IMR-90 (cell line): ENCODE data around the gene SMLR1. TPM values are rescaled to one million over a fixed set of nuclear protein-coding genes. Genes with fewer than 3 reads are reported as not detected.

Source experiments
- ATAC-seq: fragments of 200-7000 bp; cut with Tn5 transposase; 2 replicates; pipeline ENCODE4 v1.9.1; 2020; ENCODE audit warnings: low read depth, mild to moderate bottlenecking, moderate library complexity
- BruUV-seq: library from RNA; stranded (reverse); fragments of 400-500 nt; replicated peaks from 2 replicates; lab custom pipeline; 2021; lab: Mats Ljungman, UMichigan
- CTCF ChIA-PET: fragments of 300-600 bp; formaldehyde crosslinking; extraction: SDS; loops from one replicate; lab custom pipeline; 2021; ENCODE audit warnings: antibody characterized with exemption; lab: Yijun Ruan, JAX
- POLR2A ChIA-PET: fragments of 300-600 bp; sonication (Branson Sonifier 250); formaldehyde crosslinking; loops from one replicate; lab custom pipeline; 2022; ENCODE audit warnings: antibody characterized with exemption; ENCODE audit not compliant: unreplicated experiment; lab: Charles Lee
- DNase-seq: peaks from one replicate; pipeline ENCODE4 v3.0.0; 2013
- H2AFZ ChIP-seq: replicated peaks from 2 replicates; pipeline ENCODE3; 2013; ENCODE audit warnings: low read length, mild to moderate bottlenecking; ENCODE audit not compliant: poor library complexity
- H2AK5ac ChIP-seq: 2 replicates; pipeline ENCODE4 v1.6.1; 2013; ENCODE audit warnings: low read depth, low read length, inconsistent platforms
- H2AK9ac ChIP-seq: replicated peaks from 2 replicates; pipeline ENCODE3; 2013; ENCODE audit warnings: mild to moderate bottlenecking, low read depth, low read length, moderate library complexity; ENCODE audit not compliant: poor library complexity
- H2BK120ac ChIP-seq: 2 replicates; pipeline ENCODE4 v1.6.1; 2013; ENCODE audit warnings: low read depth, low read length, inconsistent platforms
- H2BK15ac ChIP-seq: 3 replicates; pipeline ENCODE4 v1.6.1; 2013; ENCODE audit warnings: low read depth, low read length, inconsistent platforms
- H2BK20ac ChIP-seq: 2 replicates; pipeline ENCODE4 v1.6.1; 2013; ENCODE audit warnings: low read depth, mild to moderate bottlenecking, inconsistent platforms, low read length, moderate library complexity
- H2BK5ac ChIP-seq: 2 replicates; pipeline ENCODE4 v1.6.1; 2013; ENCODE audit warnings: mild to moderate bottlenecking, low read depth, low read length, inconsistent platforms; ENCODE audit not compliant: poor library complexity, severe bottlenecking
- H3K14ac ChIP-seq: replicated peaks from 2 replicates; pipeline ENCODE4 v1.6.1; 2013; ENCODE audit warnings: low read depth, low read length, inconsistent platforms
- H3K18ac ChIP-seq: 2 replicates; pipeline ENCODE4 v1.6.1; 2013; ENCODE audit warnings: low read depth, low read length, control low read depth
- H3K23ac ChIP-seq: 2 replicates; pipeline ENCODE4 v1.6.1; 2013; ENCODE audit warnings: low read depth, low read length, inconsistent platforms
- H3K27ac ChIP-seq: 2 replicates; pipeline ENCODE4 v1.5.1; 2013; ENCODE audit warnings: mild to moderate bottlenecking, control low read depth, low read length; ENCODE audit not compliant: insufficient read depth
- H3K27me3 ChIP-seq: 2 replicates; pipeline ENCODE4 v1.6.1; 2013; ENCODE audit warnings: low read length; ENCODE audit not compliant: control insufficient read depth, insufficient read depth
- H3K36me3 ChIP-seq: 2 replicates; pipeline ENCODE4 v1.6.1; 2013; ENCODE audit warnings: low read length, mixed read lengths; ENCODE audit not compliant: control insufficient read depth, insufficient read depth
- H3K4ac ChIP-seq: 2 replicates; pipeline ENCODE4 v1.6.1; 2013; ENCODE audit warnings: low read depth, low read length, inconsistent platforms
- H3K4me1 ChIP-seq: 2 replicates; pipeline ENCODE4 v1.6.1; 2013; ENCODE audit warnings: low read length, mixed read lengths; ENCODE audit not compliant: control insufficient read depth, insufficient read depth
- H3K4me2 ChIP-seq: 2 replicates; pipeline ENCODE4 v1.6.1; 2013; ENCODE audit warnings: low read depth, mild to moderate bottlenecking, control low read depth, low read length, moderate library complexity
- H3K4me3 ChIP-seq: 2 replicates; pipeline ENCODE4 v1.5.1; 2013; ENCODE audit warnings: low read depth, mild to moderate bottlenecking, control low read depth, low read length, moderate library complexity; ENCODE audit not compliant: insufficient read depth
- H3K56ac ChIP-seq: 2 replicates; pipeline ENCODE4 v1.6.1; 2013; ENCODE audit warnings: low read length, inconsistent platforms; ENCODE audit not compliant: insufficient read depth; ENCODE audit errors: extremely low read depth
- H3K79me1 ChIP-seq, 2 experiments: 2 replicates each; pipeline ENCODE4 v1.6.1; 2013; ENCODE audit warnings: low read length in 2 of 2, inconsistent platforms in 1 of 2, low read depth in 1 of 2
- H3K9ac ChIP-seq: 2 replicates; pipeline ENCODE4 v1.6.1; 2013; ENCODE audit warnings: low read depth, low read length, control low read depth
- H3K9me1 ChIP-seq: 2 replicates; pipeline ENCODE4 v1.6.1; 2013; ENCODE audit warnings: low read length, inconsistent platforms; ENCODE audit not compliant: insufficient read depth
- H3K9me3 ChIP-seq: 2 replicates; pipeline ENCODE4 v1.6.1; 2013; ENCODE audit warnings: low read length; ENCODE audit not compliant: control insufficient read depth, insufficient read depth
- H4K20me1 ChIP-seq: 2 replicates; pipeline ENCODE4 v1.6.1; 2013; ENCODE audit warnings: low read length, inconsistent platforms; ENCODE audit not compliant: insufficient read depth
- H4K5ac ChIP-seq: 2 replicates; pipeline ENCODE4 v1.6.1; 2013; ENCODE audit warnings: mild to moderate bottlenecking, low read depth, low read length, control low read depth
- H4K8ac ChIP-seq, 2 experiments: 2 replicates each; pipeline ENCODE4 v1.6.1; 2013; ENCODE audit warnings: low read depth in 2 of 2, low read length in 2 of 2, control low read depth in 1 of 2, inconsistent platforms in 1 of 2
- H4K91ac ChIP-seq: 2 replicates; pipeline ENCODE4 v1.6.1; 2013; ENCODE audit warnings: low read depth, low read length, inconsistent platforms; ENCODE audit not compliant: insufficient read depth
- CEBPB ChIP-seq: IDR thresholded peaks from 2 replicates; pipeline ENCODE4 v1.6.1; 2012; ENCODE audit warnings: low read depth, low read length, improper control_type of control experiment
- CHD1 ChIP-seq: IDR thresholded peaks from 2 replicates; pipeline ENCODE4 v1.6.1; 2012; ENCODE audit warnings: low read depth, low read length, improper control_type of control experiment
- CTCF ChIP-seq: conservative IDR thresholded peaks from 2 replicates; pipeline ENCODE4 v1.5.1; 2012; ENCODE audit warnings: mild to moderate bottlenecking, low read depth, low read length, improper control_type of control experiment
- ELK1 ChIP-seq: fragments of 150-350 bp; IDR thresholded peaks from 2 replicates; pipeline ENCODE4 v1.6.1; 2016; ENCODE audit warnings: low read depth, mild to moderate bottlenecking, low read length, moderate library complexity, borderline replicate concordance
- NFE2L2 ChIP-seq: fragments of 150-350 bp; IDR thresholded peaks from 2 replicates; pipeline ENCODE4 v1.6.1; 2016; ENCODE audit warnings: low read depth, mild to moderate bottlenecking, low read length
- POLR2A ChIP-seq: IDR thresholded peaks from 2 replicates; pipeline ENCODE4 v1.6.1; 2012; ENCODE audit warnings: mild to moderate bottlenecking, low read depth, low read length
- RAD21 ChIP-seq: IDR thresholded peaks from 2 replicates; pipeline ENCODE4 v1.6.1; 2012; ENCODE audit warnings: low read length, improper control_type of control experiment
- RFX5 ChIP-seq: IDR thresholded peaks from 2 replicates; pipeline ENCODE4 v1.8.0; 2012; ENCODE audit warnings: low read depth, mild to moderate bottlenecking, low read length, moderate library complexity
- SMC3 ChIP-seq: fragments of 150-350 bp; IDR thresholded peaks from 2 replicates; pipeline ENCODE4 v1.6.1; 2016; ENCODE audit warnings: low read depth, mild to moderate bottlenecking, antibody characterized with exemption, low read length, moderate library complexity
- WGBS, 2 experiments: methylation state at CpG; one replicate each; pipeline versions ENCODE4 v1.1.5 to v1.1.7; 2013; ENCODE audit warnings: missing lambda C conversion rate in 2 of 2; ENCODE audit not compliant: insufficient read length in 1 of 2; ENCODE audit errors: extremely low coverage in 2 of 2; 5-methylcytosine and 5-hydroxymethylcytosine counted together
- dilution Hi-C: fragments of 300-500 bp; cut with HindIII; formaldehyde crosslinking; loops from one replicate; pipeline ENCODE4 v1.14.3; 2018; ENCODE audit warnings: low sequenced_read_pairs; ENCODE audit not compliant: unreplicated experiment
- in situ Hi-C: fragments of 300-500 bp; cut with MboI; formaldehyde crosslinking; loops from 3 replicates; pipeline ENCODE4 v1.14.3; 2019; ENCODE audit warnings: low sequenced_read_pairs, inconsistent platforms, mixed read lengths
- intact Hi-C: fragments of 100-400 bp; cut with micrococcal nuclease; formaldehyde crosslinking; loops from 2 replicates; pipeline ENCODE4 v1.10.0; 2022
- polyA plus RNA-seq, 3 experiments: library from polyadenylated mRNA; depleted of rRNA; stranded (reverse); fragments of >200 nt; gene quantifications; 2 replicates each; pipeline ENCODE4 v1.2.3, GENCODE V29; 2012; ENCODE audit warnings: low replicate concordance in 1 of 3
- total RNA-seq: library from RNA; depleted of rRNA; stranded (reverse); fragments of >200 nt; gene quantifications from 2 replicates; pipeline ENCODE4 v1.2.3, GENCODE V29; 2012

The SMLR1 gene
- total and polyA plus RNA-seq, 2 of the 4 experiments (the other 2 are of a cell fraction), result not detected

- Histone ChIP-seq H3K4me3 (no peak overlapping the region), H3K9ac (no peak overlapping the region), H3K36me3 (no peaks in the 10 kb centered on the region), H4K20me1 (no peaks in the 10 kb centered on the region), H3K56ac (no peak overlapping the region), H2BK20ac (no peak overlapping the region), H3K27me3 (no peaks in the 10 kb centered on the region), H2BK15ac (no peak overlapping the region), H3K4me2 (no peak overlapping the region), H3K9me3 (no peaks in the 10 kb centered on the region), H2AK5ac (no peak overlapping the region), H2AK9ac (no peak overlapping the region), H2BK120ac (no peak overlapping the region), H3K4ac (no peak overlapping the region), H3K9me1 (no peaks in the 10 kb centered on the region), H3K14ac (no peak overlapping the region), H4K91ac (no peak overlapping the region), H3K23ac (no peak overlapping the region), H2AFZ (no peak overlapping the region), H3K18ac (no peak overlapping the region), H4K5ac (no peak overlapping the region), H3K79me1 (no peaks in the 10 kb centered on the region), H3K27ac (no peak overlapping the region), H3K4me1 (no peaks in the 10 kb centered on the region), H4K8ac (no peak overlapping the region), H2BK5ac (no peak overlapping the region)
- DNase-seq, result no peak
- TF ChIP-seq SMC3 (no peak), POLR2A (no peak), CTCF (no peak), CEBPB (no peak), ELK1 (no peak), RAD21 (no peak), NFE2L2 (no peak), RFX5 (no peak), CHD1 (no peak)
- WGBS, 2 experiments, result no CpG with 5 or more reads among the region's 5 CpGs
- intact Hi-C loops, result no loop called here
- dilution Hi-C loops, result no loop called here
- no TSS peak for BruUV-seq
- ATAC-seq, result no peak
- POLR2A ChIA-PET, result no interaction called here
- in situ Hi-C loops, result no loop called here
- CTCF ChIA-PET, result no interaction called here
Measured at GRCh38 chr6:130815200-130816071, 11.8 kb upstream of the SMLR1 start.
